Naive thymus-derived CD4-positive, alpha-beta T cell (primary cell): ENCODE results near the gene IL17REL. TPM values are rescaled to one million over a fixed set of nuclear protein-coding genes. Genes with fewer than 3 reads are reported as not detected.

ENCODE experiments used
- ATAC-seq: fragments of 150-1000 bp; cut with Tn5 transposase; 2 replicates; pipeline ENCODE4 v1.10.0; 2021; ENCODE audit warnings: mild to moderate bottlenecking, moderate library complexity
- CTCF ChIA-PET: fragments of 350-600 bp; sonication (Branson Sonifier 250); formaldehyde crosslinking; loops from one replicate; lab custom pipeline; 2021; ENCODE audit warnings: antibody characterized with exemption; lab: Charles Lee
- POLR2A ChIA-PET: fragments of 350-600 bp; sonication (Branson Sonifier 250); formaldehyde crosslinking; loops from one replicate; lab custom pipeline; 2021; ENCODE audit warnings: antibody characterized with exemption, inconsistent platforms; lab: Charles Lee
- DNase-seq, 9 donors: peaks; one replicate each; pipeline versions ENCODE4 v3.0.0 to v3.0.0-alpha.2; 2020 to 2022; ENCODE audit warnings: mixed read lengths in 1 of 9
- H3K27ac ChIP-seq: one replicate; pipeline ENCODE4 v1.7.0; 2013; ENCODE audit warnings: mild to moderate bottlenecking, low read depth, low read length, moderate library complexity
- H3K27me3 ChIP-seq, 2 donors: one replicate each; pipeline ENCODE4 v1.7.0; 2013; ENCODE audit warnings: low read length in 2 of 2, mild to moderate bottlenecking in 2 of 2, moderate library complexity in 2 of 2; ENCODE audit not compliant: control insufficient read depth in 2 of 2, insufficient read depth in 2 of 2
- H3K36me3 ChIP-seq, 3 experiments: 1 replicate in 2 of 3; 2 replicates in 1 of 3; pipeline ENCODE4 v1.7.0; 2013; ENCODE audit warnings: low read length in 3 of 3, mild to moderate bottlenecking in 3 of 3, moderate library complexity in 1 of 3; ENCODE audit not compliant: insufficient read depth in 3 of 3, control insufficient read depth in 2 of 3
- H3K4me1 ChIP-seq, 2 donors: one replicate each; pipeline ENCODE4 v1.7.0; 2013; ENCODE audit warnings: low read length in 2 of 2, mild to moderate bottlenecking in 2 of 2, moderate library complexity in 1 of 2; ENCODE audit not compliant: control insufficient read depth in 2 of 2, insufficient read depth in 2 of 2
- H3K4me3 ChIP-seq: 2 replicates; pipeline ENCODE4 v1.7.0; 2013; ENCODE audit warnings: mild to moderate bottlenecking, low read length
- H3K9me3 ChIP-seq, 3 experiments: 1 replicate in 2 of 3; 2 replicates in 1 of 3; pipeline ENCODE4 v1.7.0; 2013; ENCODE audit warnings: low read length in 3 of 3; ENCODE audit not compliant: control insufficient read depth in 2 of 3
- H3K27ac Mint-ChIP-seq, 9 donors: one replicate each; pipeline ENCODE4 v1.8.0; 2020 to 2022; ENCODE audit warnings: mixed read lengths in 9 of 9, mild to moderate bottlenecking in 8 of 9, moderate library complexity in 5 of 9, inconsistent platforms in 2 of 9
- H3K27me3 Mint-ChIP-seq, 5 donors: one replicate each; pipeline ENCODE4 v1.8.0; 2021 to 2022; ENCODE audit warnings: mixed read lengths in 5 of 5, mild to moderate bottlenecking in 1 of 5
- H3K36me3 Mint-ChIP-seq, 5 donors: one replicate each; pipeline ENCODE4 v1.8.0; 2020 to 2022; ENCODE audit warnings: mixed read lengths in 5 of 5, mild to moderate bottlenecking in 3 of 5, inconsistent platforms in 1 of 5
- H3K4me1 Mint-ChIP-seq, 7 donors: one replicate each; pipeline ENCODE4 v1.8.0; 2020 to 2022; ENCODE audit warnings: mixed read lengths in 7 of 7, mild to moderate bottlenecking in 3 of 7, inconsistent platforms in 1 of 7
- H3K4me3 Mint-ChIP-seq, 10 donors: one replicate each; pipeline ENCODE4 v1.8.0; 2020 to 2022; ENCODE audit warnings: mild to moderate bottlenecking in 10 of 10, mixed read lengths in 10 of 10, moderate library complexity in 6 of 10, inconsistent platforms in 2 of 10
- H3K9me3 Mint-ChIP-seq, 11 donors: one replicate each; pipeline ENCODE4 v1.8.0; 2020 to 2022; ENCODE audit warnings: mixed read lengths in 11 of 11, mild to moderate bottlenecking in 4 of 11, inconsistent platforms in 1 of 11, moderate library complexity in 1 of 11
- intact Hi-C, 2 donors: fragments of 100-400 bp; cut with micrococcal nuclease; formaldehyde crosslinking; loops; one replicate each; pipeline ENCODE4 v1.15.1; 2023
- polyA plus RNA-seq, 2 donors: library from polyadenylated mRNA; unstranded; fragments of 300-500 nt; fragmentation: Illumina TruSeq; gene quantifications; one replicate each; pipeline ENCODE4 v1.2.3, GENCODE V29; 2021
- total RNA-seq, 6 experiments: library from RNA in 5 of 6; stranded (reverse) in 5 of 6; gene quantifications; 1 replicate in 5 of 6; 2 replicates in 1 of 6; pipeline ENCODE4 v1.2.3 and lab custom pipeline; 2021 to 2026

IL17REL gene
- total and polyA plus RNA-seq, 7 experiments from 2014 or later, result not detected

DNA sequence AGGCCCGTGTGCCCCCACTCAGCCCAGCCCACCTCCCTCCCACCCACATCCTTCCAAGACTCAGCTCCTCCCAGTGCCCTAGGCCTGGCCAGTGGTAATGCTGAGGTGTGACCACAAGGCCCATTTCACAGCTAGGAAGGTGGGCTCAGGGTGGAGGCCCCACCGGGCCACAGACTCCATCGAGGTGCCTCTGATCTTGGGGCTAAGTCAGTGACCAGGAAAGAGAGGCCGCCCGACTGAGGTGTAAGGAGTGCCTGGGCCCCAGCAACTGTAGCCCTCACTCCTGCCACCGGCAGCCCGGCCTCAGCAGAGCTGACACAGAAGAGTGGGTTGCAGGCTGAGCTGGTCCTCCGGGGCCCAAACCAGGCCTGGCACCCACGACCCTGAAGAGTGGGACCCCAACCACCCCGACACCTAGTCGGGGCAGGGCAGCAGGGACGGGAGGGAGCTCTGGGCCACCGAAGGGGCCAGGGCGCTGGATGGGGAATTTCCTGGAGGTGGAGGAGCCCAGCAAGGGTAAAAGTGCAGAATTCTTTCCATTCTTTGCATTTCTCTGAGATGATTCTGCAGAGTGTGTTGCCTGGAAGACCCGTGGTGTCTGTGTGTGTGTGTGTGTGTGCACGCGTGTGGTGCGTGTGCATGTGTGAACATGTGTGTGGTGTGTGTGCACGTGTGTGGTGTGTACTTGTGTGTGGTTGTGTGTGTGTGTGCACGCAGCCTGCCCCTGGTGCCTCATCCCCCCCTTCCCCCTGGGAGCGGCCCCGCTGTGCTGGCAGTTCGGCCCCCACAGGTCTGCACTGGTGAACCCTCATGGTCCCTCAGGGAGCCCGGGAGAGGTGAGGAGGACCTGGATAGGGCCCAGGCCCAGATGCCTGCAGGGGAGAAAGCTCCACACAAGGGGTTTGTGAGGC is 60.3 kb downstream of the IL17REL start:
- Histone ChIP-seq H3K27me3 (no peaks in the 10 kb centered on the region), H3K36me3 (no peaks in the 10 kb centered on the region), H3K9me3 (no peaks in the 10 kb centered on the region), H3K4me3 (no peak overlapping the region), H3K27ac (no peak overlapping the region), H3K4me1 (no peaks in the 10 kb centered on the region)
- H3K27me3 Mint-ChIP-seq, result no peaks in the 10 kb centered on the region
- no peak overlapping the region for H3K27ac Mint-ChIP-seq
- POLR2A ChIA-PET, result interaction anchor here (0.6 to 1.1 kb wide), 3 partner anchors 9 to 15 kb away, joined by 3 to 4 read pairs (median 3); partner anchors contain the start of gene PIM3
- intact Hi-C loops, result no loop called here
- H3K36me3 Mint-ChIP-seq, result no peaks in the 10 kb centered on the region
- peaks cover 0 to 3% (median 0%) of the 10 kb centered on the region in 7 donors for H3K4me1 Mint-ChIP-seq
- CTCF ChIA-PET, result interaction anchor here (1.8 kb wide), 1 partner anchor 8 kb away, joined by 4 read pairs; the partner anchor contains the start of gene PIM3
- no peaks in the 10 kb centered on the region for H3K9me3 Mint-ChIP-seq
- ATAC-seq (no peak), DNase-seq (no peak)
- H3K4me3 Mint-ChIP-seq, result no peak overlapping the region

DNA sequence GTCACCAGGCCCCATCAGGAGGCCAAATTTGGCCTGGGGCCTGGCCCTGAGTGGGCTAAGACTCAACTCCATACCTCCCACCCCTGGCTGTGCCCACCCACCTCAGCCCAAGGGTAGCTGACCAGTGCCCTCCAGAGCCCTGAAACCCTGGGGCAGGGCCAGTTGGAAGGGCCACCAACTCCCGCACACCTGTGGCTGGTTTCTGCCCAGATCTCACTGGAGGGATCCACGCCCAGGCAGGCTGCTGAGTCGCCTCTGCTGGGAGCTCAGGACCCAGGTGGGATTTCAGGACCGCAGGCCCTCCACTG is 60.9 kb downstream of the IL17REL start:
- Mint-ChIP-seq H3K4me3 (no peak overlapping the region), H3K27me3 (no peaks in the 10 kb centered on the region), H3K4me1 (peaks cover 0 to 3% (median 0%) of the 10 kb centered on the region in 7 donors), H3K27ac (no peak overlapping the region), H3K36me3 (no peaks in the 10 kb centered on the region), H3K9me3 (no peaks in the 10 kb centered on the region)
- Histone ChIP-seq H3K9me3 (no peaks in the 10 kb centered on the region), H3K4me1 (peaks cover 0 to 6% of the 10 kb centered on the region in 2 donors), H3K27ac (no peak overlapping the region), H3K36me3 (no peaks in the 10 kb centered on the region), H3K27me3 (no peaks in the 10 kb centered on the region), H3K4me3 (no peak overlapping the region)
- DNase-seq (no peak), ATAC-seq (no peak)
- ChIA-PET POLR2A (interaction anchor here (1.1 to 1.5 kb wide), 2 partner anchors 9 to 11 kb away, joined by 4 to 5 read pairs; partner anchors contain the start of gene PIM3), CTCF (interaction anchor here (0.9 to 1.8 kb wide), 2 partner anchors 9 to 40 kb away, joined by 3 to 4 read pairs; partner anchors contain the start of gene PIM3)
- intact Hi-C loops, result no loop called here

DNA sequence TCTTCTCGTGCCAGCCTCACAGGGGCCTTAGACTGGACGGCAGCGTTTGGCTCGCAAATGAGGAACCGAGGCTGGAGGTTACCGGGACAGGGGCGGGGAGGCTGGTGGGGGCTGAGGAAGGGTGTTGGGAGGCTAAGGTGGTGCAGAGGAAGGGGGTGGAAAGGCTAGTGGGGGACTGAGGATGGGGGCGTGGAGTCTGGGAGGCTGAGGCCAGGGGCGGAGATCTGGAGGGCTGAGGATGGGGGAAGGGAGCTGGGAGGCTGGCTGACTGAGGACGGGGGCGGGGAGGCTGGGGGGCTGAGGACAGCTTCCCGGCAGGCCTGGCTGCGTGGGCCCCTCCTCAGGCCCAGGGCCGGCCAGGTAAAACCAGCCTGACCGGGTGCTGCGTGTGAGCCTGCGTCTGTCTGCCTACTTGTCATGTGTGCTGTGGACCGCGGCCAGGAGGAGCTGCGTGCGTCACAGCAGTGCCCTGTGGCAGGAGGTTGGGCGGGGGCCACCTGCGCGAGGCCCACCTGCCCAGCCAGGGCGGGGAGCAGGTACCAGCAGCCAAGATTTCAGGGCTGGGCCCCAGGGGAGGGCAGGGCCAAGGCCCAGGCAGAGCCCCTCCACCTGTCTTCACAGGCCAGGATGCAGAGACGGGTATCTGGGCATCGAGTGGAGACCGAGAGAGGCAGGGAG is 61.4 kb downstream of the IL17REL start:
- H3K4me1 ChIP-seq, result peaks cover 3 to 11% of the 10 kb centered on the region in 2 donors
- H3K4me3 Mint-ChIP-seq, result no peak overlapping the region
- no peaks in the 10 kb centered on the region for H3K9me3 Mint-ChIP-seq

DNA sequence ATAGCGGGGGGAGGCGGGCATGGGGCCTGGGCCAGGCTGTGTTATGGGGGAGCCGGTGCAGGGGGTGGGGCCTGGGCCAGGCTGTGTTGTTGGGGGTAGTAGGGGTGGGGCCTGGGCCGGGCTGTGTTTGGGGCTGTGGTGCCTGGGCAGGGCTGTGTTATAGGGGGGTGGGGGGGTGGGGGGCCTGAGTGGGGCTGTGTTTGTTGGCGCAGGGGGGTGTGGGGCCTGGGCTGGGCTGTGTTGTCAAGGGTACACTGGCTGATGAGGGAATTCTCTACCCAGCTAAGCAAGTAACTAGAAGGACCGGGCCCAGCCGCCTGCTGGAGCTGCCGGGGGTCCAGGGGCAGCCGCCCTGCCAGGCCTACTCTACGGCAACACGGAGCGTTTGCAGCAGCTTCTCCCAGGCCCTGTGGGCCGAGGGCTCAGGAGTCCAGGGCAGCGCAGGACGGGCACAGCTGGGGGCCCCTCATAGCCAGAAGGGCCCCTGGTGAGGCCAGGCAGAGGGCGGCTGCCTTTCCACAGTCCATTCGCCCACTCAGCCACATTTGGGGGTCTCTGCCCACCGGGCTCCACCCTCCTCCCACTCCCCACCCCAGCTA is 62.1 kb downstream of the IL17REL start:
- no peak overlapping the region for H3K4me3 ChIP-seq
- no peaks in the 10 kb centered on the region for H3K27me3 ChIP-seq
- Mint-ChIP-seq H3K27ac (no peak overlapping the region), H3K9me3 (peaks cover 0 to 3% (median 0%) of the 10 kb centered on the region in 11 donors), H3K36me3 (peaks cover 0 to 2% (median 0%) of the 10 kb centered on the region in 5 donors), H3K4me3 (no peak overlapping the region), H3K27me3 (no peaks in the 10 kb centered on the region), H3K4me1 (peaks cover 4 to 14% (median 6%) of the 10 kb centered on the region in 7 donors)
- DNase-seq (no peak), ATAC-seq (no peak)
- ChIA-PET CTCF (interaction anchor here (0.9 kb wide), 1 partner anchor 41 kb away, joined by 3 read pairs; no protein-coding TSS in a partner anchor), POLR2A (interaction anchor here (0.7 to 1.5 kb wide), 2 partner anchors 12 to 120 kb away, joined by 3 to 5 read pairs; no protein-coding TSS in a partner anchor)
- no peak overlapping the region for H3K27ac ChIP-seq
- intact Hi-C loops, result no loop called here
- no peaks in the 10 kb centered on the region for H3K9me3 ChIP-seq
- H3K36me3 ChIP-seq, result no peaks in the 10 kb centered on the region
- H3K4me1 ChIP-seq, result peaks cover 9 to 17% of the 10 kb centered on the region in 2 donors

More for the DNA sequence above, 61.4 kb downstream of the IL17REL start:
- no peak overlapping the region for H3K27ac ChIP-seq
- H3K36me3 ChIP-seq, result no peaks in the 10 kb centered on the region
- no peak overlapping the region for H3K4me3 ChIP-seq
- Mint-ChIP-seq H3K4me1 (peaks cover 0 to 8% (median 2%) of the 10 kb centered on the region in 7 donors), H3K27me3 (no peaks in the 10 kb centered on the region), H3K27ac (no peak overlapping the region), H3K36me3 (no peaks in the 10 kb centered on the region)
- intact Hi-C loops, result no loop called here
- CTCF ChIA-PET, result interaction anchor here (0.9 to 1.8 kb wide), 2 partner anchors 9 to 41 kb away, joined by 3 to 4 read pairs; partner anchors contain the start of gene PIM3
- H3K9me3 ChIP-seq, result no peaks in the 10 kb centered on the region
- no peak for ATAC-seq
- no peaks in the 10 kb centered on the region for H3K27me3 ChIP-seq
- POLR2A ChIA-PET, result interaction anchor here (0.7 to 1.5 kb wide), 2 partner anchors 11 to 120 kb away, joined by 3 to 5 read pairs; no protein-coding TSS in a partner anchor
- no peak for DNase-seq

DNA sequence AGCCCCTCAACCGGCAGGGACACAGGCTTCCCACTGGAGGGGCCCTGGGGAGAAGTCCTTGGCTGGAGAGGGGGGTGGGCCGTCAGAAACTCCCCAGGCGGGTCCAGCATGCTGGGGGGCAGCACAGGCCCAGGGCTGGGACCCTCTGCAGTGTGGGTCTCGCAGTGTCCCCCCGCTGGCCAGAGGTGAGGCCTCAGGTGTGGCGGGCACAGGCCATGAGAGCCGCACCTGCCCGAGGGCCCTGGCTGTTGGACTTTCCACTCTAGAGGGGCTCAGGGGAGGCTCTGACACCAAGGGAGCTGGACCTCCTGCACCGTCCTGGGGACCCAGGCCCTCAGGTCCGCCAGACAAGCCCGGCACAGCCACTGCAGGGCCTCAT is 62.7 kb downstream of the IL17REL start:
- ATAC-seq (no peak), DNase-seq (no peak)
- CTCF ChIA-PET, result no interaction called here
- Mint-ChIP-seq H3K27ac (no peak overlapping the region), H3K36me3 (peaks cover 0 to 5% (median 0%) of the 10 kb centered on the region in 5 donors), H3K9me3 (peaks cover 0 to 7% (median 0%) of the 10 kb centered on the region in 11 donors), H3K4me3 (no peak overlapping the region), H3K27me3 (no peaks in the 10 kb centered on the region), H3K4me1 (peaks cover 5 to 18% (median 9%) of the 10 kb centered on the region in 7 donors)
- Histone ChIP-seq H3K27me3 (no peaks in the 10 kb centered on the region), H3K9me3 (no peaks in the 10 kb centered on the region), H3K36me3 (no peaks in the 10 kb centered on the region), H3K4me3 (no peak overlapping the region), H3K27ac (no peak overlapping the region), H3K4me1 (peaks cover 9 to 18% of the 10 kb centered on the region in 2 donors)
- intact Hi-C loops, result no loop called here
- POLR2A ChIA-PET, result no interaction called here
